ENCODE measurements around the gene XYLT1.

The XYLT1 gene

DNA sequence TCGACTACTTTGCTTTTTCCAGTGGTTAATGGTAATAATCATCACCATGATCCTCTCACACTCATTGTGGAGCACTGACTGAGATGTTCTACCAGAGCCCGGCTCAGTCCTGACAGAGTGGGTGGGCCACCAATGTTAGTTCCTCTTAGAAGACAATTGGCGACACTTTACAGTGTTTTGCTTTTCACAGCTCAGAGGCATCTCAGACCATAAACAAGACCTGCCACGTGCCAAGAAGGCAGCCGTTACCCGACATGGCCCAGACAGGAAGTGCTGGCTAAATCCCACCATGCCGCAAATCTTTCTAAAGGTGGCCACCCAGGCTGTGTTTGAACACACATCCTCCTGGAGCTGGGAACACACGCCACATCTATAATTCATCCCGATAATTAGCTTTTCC is 103.7 kb downstream of the XYLT1 start:
- Histone ChIP-seq H3K27me3 (ENCODE audit: control insufficient read depth, insufficient read depth, low read length) (no peaks in the 10 kb centered on the region), H3K27ac (ENCODE audit: low read length) (no peak overlapping the region), H3K4me3 (ENCODE audit: low read length) (no peak overlapping the region), H3K9me3 (ENCODE audit: control insufficient read depth, low read depth, low read length) (no peaks in the 10 kb centered on the region), H3K36me3 (ENCODE audit: control insufficient read depth, low read depth, low read length) (no peaks in the 10 kb centered on the region), H3K9ac (ENCODE audit: low read length) (no peak overlapping the region), H3K4me1 (ENCODE audit: control insufficient read depth, low read depth, low read length) (peaks cover 35% of the 10 kb centered on the region)

- Histone ChIP-seq H3K36me3 (ENCODE audit: control insufficient read depth, low read depth, low read length) (no peaks in the 10 kb centered on the region), H3K4me1 (ENCODE audit: control insufficient read depth, low read depth, low read length) (peaks cover 33% of the 10 kb centered on the region), H3K9me3 (ENCODE audit: control insufficient read depth, low read depth, low read length) (no peaks in the 10 kb centered on the region), H3K4me3 (ENCODE audit: low read length) (no peak overlapping the region), H3K27ac (ENCODE audit: low read length) (no peak overlapping the region), H3K27me3 (ENCODE audit: control insufficient read depth, insufficient read depth, low read length) (no peaks in the 10 kb centered on the region), H3K9ac (ENCODE audit: low read length) (no peak overlapping the region)
These were observed 104.3 kb downstream of the XYLT1 start for GRCh38 chr16:17366299-17366961.

DNA sequence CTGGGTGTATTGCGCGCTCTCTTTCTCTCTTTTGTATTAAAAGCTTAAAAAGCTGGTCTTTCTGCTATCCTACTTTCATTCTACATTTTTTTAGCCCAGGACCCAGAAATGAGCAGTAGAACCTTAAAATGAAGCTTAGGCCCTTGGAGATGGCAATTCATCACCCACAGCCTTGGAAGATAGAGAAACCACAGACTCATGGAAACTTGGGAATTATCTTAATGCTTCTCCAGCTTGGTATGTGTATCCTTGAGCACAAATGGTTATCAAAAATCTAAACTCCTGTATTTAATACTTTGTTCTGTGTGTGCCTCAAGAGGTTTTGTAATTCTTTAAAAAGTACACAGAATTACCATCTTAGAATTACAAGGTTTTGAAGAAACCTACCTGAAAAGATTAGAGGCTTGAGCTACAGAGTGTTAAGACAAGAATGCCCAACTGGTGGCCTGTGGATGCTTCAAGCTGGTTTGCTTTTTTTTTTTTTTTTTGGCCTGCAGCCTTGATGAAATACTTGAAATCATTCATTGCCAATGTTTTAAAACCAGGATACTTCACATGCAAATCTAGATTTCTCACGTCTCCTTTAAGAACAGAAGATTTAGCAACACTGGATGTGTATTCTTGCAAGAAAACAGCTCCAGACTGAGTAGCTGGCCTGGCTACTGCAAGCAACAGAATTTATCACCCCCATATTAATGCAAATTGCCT is 105.0 kb downstream of the XYLT1 start:
- H3K27ac ChIP-seq (ENCODE audit: low read length) = no peak overlapping the region
- no peaks in the 10 kb centered on the region for H3K36me3 ChIP-seq (ENCODE audit: control insufficient read depth, low read depth, low read length)
- H3K9me3 ChIP-seq (ENCODE audit: control insufficient read depth, low read depth, low read length) = no peaks in the 10 kb centered on the region
- H3K27me3 ChIP-seq (ENCODE audit: control insufficient read depth, insufficient read depth, low read length) = no peaks in the 10 kb centered on the region
- H3K4me3 ChIP-seq (ENCODE audit: low read length) = no peak overlapping the region
- no peak overlapping the region for H3K9ac ChIP-seq (ENCODE audit: low read length)
- H3K4me1 ChIP-seq (ENCODE audit: control insufficient read depth, low read depth, low read length) = peaks cover 33% of the 10 kb centered on the region

DNA sequence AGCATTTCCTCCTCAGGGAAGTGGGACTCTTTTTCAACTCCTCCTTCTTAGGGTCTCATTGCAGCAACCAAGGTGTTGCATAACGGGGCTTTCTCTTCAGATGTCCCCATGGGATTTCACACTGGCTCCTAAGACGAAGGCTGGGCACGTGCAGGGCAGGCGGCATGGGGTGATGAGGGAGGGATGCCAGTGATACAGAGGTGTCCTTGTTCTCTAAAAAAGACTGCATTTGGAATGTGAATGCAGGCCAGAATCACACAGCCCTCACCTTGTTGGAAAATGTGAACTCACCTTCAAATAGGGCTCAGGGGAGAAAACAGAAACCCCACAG is 105.6 kb downstream of the XYLT1 start:
- Histone ChIP-seq H3K36me3 (ENCODE audit: control insufficient read depth, low read depth, low read length) (no peaks in the 10 kb centered on the region), H3K4me1 (ENCODE audit: control insufficient read depth, low read depth, low read length) (peaks cover 28% of the 10 kb centered on the region), H3K27ac (ENCODE audit: low read length) (no peak overlapping the region), H3K4me3 (ENCODE audit: low read length) (no peak overlapping the region), H3K9me3 (ENCODE audit: control insufficient read depth, low read depth, low read length) (no peaks in the 10 kb centered on the region), H3K9ac (ENCODE audit: low read length) (no peak overlapping the region), H3K27me3 (ENCODE audit: control insufficient read depth, insufficient read depth, low read length) (no peaks in the 10 kb centered on the region)

GRCh38 chr16:17364319-17365210 is 106.2 kb downstream of the XYLT1 start:
- Histone ChIP-seq H3K9ac (ENCODE audit: low read length) (no peak overlapping the region), H3K4me3 (ENCODE audit: low read length) (no peak overlapping the region), H3K27me3 (ENCODE audit: control insufficient read depth, insufficient read depth, low read length) (no peaks in the 10 kb centered on the region)

GRCh38 chr16:17362946-17363345 is 107.8 kb downstream of the XYLT1 start:
- Histone ChIP-seq H3K4me1 (ENCODE audit: control insufficient read depth, low read depth, low read length) (peaks cover 24% of the 10 kb centered on the region), H3K4me3 (ENCODE audit: low read length) (no peak overlapping the region)

More at GRCh38 chr16:17364319-17365210, 106.2 kb downstream of the XYLT1 start:
- Histone ChIP-seq H3K27ac (ENCODE audit: low read length) (no peak overlapping the region), H3K9me3 (ENCODE audit: control insufficient read depth, low read depth, low read length) (no peaks in the 10 kb centered on the region), H3K36me3 (ENCODE audit: control insufficient read depth, low read depth, low read length) (no peaks in the 10 kb centered on the region), H3K4me1 (ENCODE audit: control insufficient read depth, low read depth, low read length) (peaks cover 23% of the 10 kb centered on the region)

DNA sequence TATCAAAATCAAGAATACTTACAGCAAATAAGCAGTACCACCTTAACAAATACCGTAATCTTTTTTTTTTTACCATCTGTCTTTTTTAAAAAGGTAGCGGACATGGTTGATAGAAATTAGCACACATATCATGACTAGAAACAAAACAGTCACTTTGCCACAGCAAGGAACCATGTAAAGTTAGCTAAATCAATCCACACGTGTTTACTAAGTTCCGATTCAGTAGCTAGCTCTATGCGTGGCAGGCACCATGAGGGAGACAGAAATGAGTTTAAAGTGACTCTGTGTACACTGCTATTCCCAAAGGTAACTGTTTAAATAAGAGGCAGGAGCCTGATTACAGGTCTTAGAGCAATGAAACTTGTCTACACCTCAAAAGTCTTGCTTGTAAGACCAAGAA is 108.6 kb downstream of the XYLT1 start:
- Histone ChIP-seq H3K9me3 (ENCODE audit: control insufficient read depth, low read depth, low read length) (no peaks in the 10 kb centered on the region), H3K4me1 (ENCODE audit: control insufficient read depth, low read depth, low read length) (peaks cover 16% of the 10 kb centered on the region), H3K36me3 (ENCODE audit: control insufficient read depth, low read depth, low read length) (no peaks in the 10 kb centered on the region), H3K9ac (ENCODE audit: low read length) (no peak overlapping the region), H3K4me3 (ENCODE audit: low read length) (no peak overlapping the region), H3K27me3 (ENCODE audit: control insufficient read depth, insufficient read depth, low read length) (no peaks in the 10 kb centered on the region), H3K27ac (ENCODE audit: low read length) (no peak overlapping the region)

More at GRCh38 chr16:17362946-17363345, 107.8 kb downstream of the XYLT1 start:
- H3K9ac ChIP-seq (ENCODE audit: low read length) = no peak overlapping the region
- H3K27ac ChIP-seq (ENCODE audit: low read length) = no peak overlapping the region
- no peaks in the 10 kb centered on the region for H3K9me3 ChIP-seq (ENCODE audit: control insufficient read depth, low read depth, low read length)
- no peaks in the 10 kb centered on the region for H3K36me3 ChIP-seq (ENCODE audit: control insufficient read depth, low read depth, low read length)
- no peaks in the 10 kb centered on the region for H3K27me3 ChIP-seq (ENCODE audit: control insufficient read depth, insufficient read depth, low read length)

DNA sequence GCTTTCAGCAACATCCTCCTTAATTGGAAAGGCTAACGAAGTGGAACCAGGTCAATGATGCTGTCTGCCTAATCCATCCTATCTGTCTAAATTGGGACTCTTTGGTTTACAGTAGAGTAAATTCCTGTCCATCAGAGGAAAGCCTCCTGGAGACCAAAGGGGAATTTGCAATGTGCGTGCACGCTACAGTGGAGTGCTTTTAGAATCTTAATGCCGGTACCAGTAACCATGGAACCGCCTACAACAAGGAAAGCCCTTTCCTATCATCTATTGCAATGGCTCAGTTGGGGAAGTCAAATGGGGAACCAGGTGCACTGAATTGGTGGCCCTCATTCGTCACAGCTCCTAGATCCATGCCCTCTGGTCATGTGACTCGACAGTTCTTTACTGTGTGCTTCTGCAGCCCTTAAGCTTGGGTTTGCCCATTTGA is 110.1 kb downstream of the XYLT1 start:
- no peak overlapping the region for H3K9ac ChIP-seq (ENCODE audit: low read length)
- H3K27me3 ChIP-seq (ENCODE audit: control insufficient read depth, insufficient read depth, low read length) = no peaks in the 10 kb centered on the region
- H3K27ac ChIP-seq (ENCODE audit: low read length) = no peak overlapping the region
- H3K4me1 ChIP-seq (ENCODE audit: control insufficient read depth, low read depth, low read length) = peaks cover 14% of the 10 kb centered on the region
- no peaks in the 10 kb centered on the region for H3K36me3 ChIP-seq (ENCODE audit: control insufficient read depth, low read depth, low read length)
- H3K4me3 ChIP-seq (ENCODE audit: low read length) = no peak overlapping the region
- H3K9me3 ChIP-seq (ENCODE audit: control insufficient read depth, low read depth, low read length) = no peaks in the 10 kb centered on the region

GRCh38 chr16:17359788-17360390 is 110.9 kb downstream of the XYLT1 start:
- H3K4me1 ChIP-seq (ENCODE audit: control insufficient read depth, low read depth, low read length) = peaks cover 7% of the 10 kb centered on the region
- no peak overlapping the region for H3K4me3 ChIP-seq (ENCODE audit: low read length)
- H3K27ac ChIP-seq (ENCODE audit: low read length) = no peak overlapping the region
- no peaks in the 10 kb centered on the region for H3K9me3 ChIP-seq (ENCODE audit: control insufficient read depth, low read depth, low read length)
- H3K27me3 ChIP-seq (ENCODE audit: control insufficient read depth, insufficient read depth, low read length) = no peaks in the 10 kb centered on the region
- no peak overlapping the region for H3K9ac ChIP-seq (ENCODE audit: low read length)
- no peaks in the 10 kb centered on the region for H3K36me3 ChIP-seq (ENCODE audit: control insufficient read depth, low read depth, low read length)

DNA sequence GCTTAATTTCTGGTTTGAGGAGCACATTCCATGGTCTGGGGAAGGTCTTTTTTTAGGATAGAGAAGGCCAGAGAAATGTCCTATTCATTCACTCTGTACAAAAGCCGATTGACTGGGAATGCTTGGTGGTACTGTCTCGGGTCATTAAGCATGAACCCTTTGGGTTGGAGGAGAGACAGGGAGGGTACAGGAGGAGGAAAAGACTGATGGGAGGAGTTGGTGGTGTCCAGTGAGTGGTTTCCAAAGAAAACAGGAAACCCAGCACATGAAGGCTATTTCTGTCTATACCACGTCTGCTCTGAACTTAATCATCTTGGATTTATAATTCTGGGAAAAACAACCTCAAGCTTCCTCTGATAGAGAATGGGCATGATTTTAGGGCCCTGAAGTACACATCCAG is 111.9 kb downstream of the XYLT1 start:
- no peaks in the 10 kb centered on the region for H3K36me3 ChIP-seq (ENCODE audit: control insufficient read depth, low read depth, low read length)

DNA sequence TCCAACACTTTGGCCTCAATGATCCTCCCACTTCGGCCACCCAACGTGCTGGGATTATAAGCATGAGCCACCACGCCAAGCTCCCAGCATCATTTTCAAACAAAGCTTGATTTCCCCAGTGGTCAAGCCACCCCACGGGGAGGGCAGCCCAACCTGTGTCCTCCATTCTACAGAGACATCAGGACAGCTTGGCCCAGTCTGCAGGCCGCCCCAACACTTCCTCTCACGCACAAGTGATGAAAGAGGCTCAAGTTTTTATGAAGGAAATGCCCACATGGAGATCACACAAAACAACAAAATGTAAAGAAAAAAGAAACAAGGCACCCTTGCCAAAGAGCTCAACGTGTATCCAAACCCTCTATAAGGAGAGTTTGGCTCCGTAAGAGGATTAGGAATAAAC is 112.4 kb downstream of the XYLT1 start:
- H3K4me1 ChIP-seq (ENCODE audit: control insufficient read depth, low read depth, low read length) = peaks cover 7% of the 10 kb centered on the region
- no peaks in the 10 kb centered on the region for H3K36me3 ChIP-seq (ENCODE audit: control insufficient read depth, low read depth, low read length)
- H3K4me3 ChIP-seq (ENCODE audit: low read length) = no peak overlapping the region
- H3K27me3 ChIP-seq (ENCODE audit: control insufficient read depth, insufficient read depth, low read length) = no peaks in the 10 kb centered on the region
- H3K27ac ChIP-seq (ENCODE audit: low read length) = no peak overlapping the region
- no peak overlapping the region for H3K9ac ChIP-seq (ENCODE audit: low read length)
- H3K9me3 ChIP-seq (ENCODE audit: control insufficient read depth, low read depth, low read length) = no peaks in the 10 kb centered on the region

More for the DNA sequence above, 111.9 kb downstream of the XYLT1 start:
- Histone ChIP-seq H3K27ac (ENCODE audit: low read length) (no peak overlapping the region), H3K4me3 (ENCODE audit: low read length) (no peak overlapping the region), H3K27me3 (ENCODE audit: control insufficient read depth, insufficient read depth, low read length) (no peaks in the 10 kb centered on the region), H3K4me1 (ENCODE audit: control insufficient read depth, low read depth, low read length) (peaks cover 7% of the 10 kb centered on the region), H3K9me3 (ENCODE audit: control insufficient read depth, low read depth, low read length) (no peaks in the 10 kb centered on the region), H3K9ac (ENCODE audit: low read length) (no peak overlapping the region)

Measured in iPS-18a (cell line).